Activated CD8-positive, alpha-beta memory T cell treated with anti-CD3 and anti-CD28 coated beads, Interleukin-2, amount 50 U/mL, for 4 hours (primary cell): Measurements from ENCODE around the gene GRB10.

Source experiments
- DNase-seq: peaks from one replicate; pipeline ENCODE4 v3.0.0-alpha.2; 2020

The GRB10 gene

GRCh38 chr7:50629238-50629901, 153.3 kb downstream of the GRB10 start:
- DNase-seq = no peak

- no peak for DNase-seq
These were observed 154.1 kb downstream of the GRB10 start for GRCh38 chr7:50628434-50629084.

- DNase-seq = no peak
These were observed 154.8 kb downstream of the GRB10 start for GRCh38 chr7:50627824-50628361.

- DNase-seq = no peak
These were observed 156.4 kb downstream of the GRB10 start for GRCh38 chr7:50626286-50626685.

- no peak for DNase-seq
These were observed 157.3 kb downstream of the GRB10 start for GRCh38 chr7:50625360-50625759.

- no peak for DNase-seq
These were observed 159.9 kb downstream of the GRB10 start for GRCh38 chr7:50622821-50623220.

- no peak for DNase-seq
These were observed 160.7 kb downstream of the GRB10 start for GRCh38 chr7:50621973-50622490.

GRCh38 chr7:50621206-50621605, 161.5 kb downstream of the GRB10 start:
- DNase-seq = no peak

GRCh38 chr7:50620433-50620832, 162.3 kb downstream of the GRB10 start:
- no peak for DNase-seq

- no peak for DNase-seq
These were observed 163.0 kb downstream of the GRB10 start for GRCh38 chr7:50619684-50620083.

- no peak for DNase-seq
These were observed 164.4 kb downstream of the GRB10 start for GRCh38 chr7:50618281-50618680.

- DNase-seq = no peak
These were observed 167.1 kb downstream of the GRB10 start for GRCh38 chr7:50615519-50616080.

- no peak for DNase-seq
These were observed 167.8 kb downstream of the GRB10 start for GRCh38 chr7:50614721-50615518.

- DNase-seq = no peak
These were observed 169.2 kb downstream of the GRB10 start for GRCh38 chr7:50613473-50613872.

GRCh38 chr7:50612704-50613103, 170.0 kb downstream of the GRB10 start:
- DNase-seq = no peak

- peak; percentile 35 for DNase-seq
These were observed 172.0 kb downstream of the GRB10 start for GRCh38 chr7:50610521-50611277.

GRCh38 chr7:50608196-50608906, 174.3 kb downstream of the GRB10 start:
- no peak for DNase-seq

GRCh38 chr7:50607524-50608125, 175.1 kb downstream of the GRB10 start:
- no peak for DNase-seq

GRCh38 chr7:50605059-50605458, 177.6 kb downstream of the GRB10 start:
- no peak for DNase-seq

GRCh38 chr7:50603287-50603686, 179.4 kb downstream of the GRB10 start:
- no peak for DNase-seq

- no peak for DNase-seq
These were observed 183.3 kb downstream of the GRB10 start for GRCh38 chr7:50599385-50599784.
